GM19035 (cell line): ENCODE data around the gene PHAF1.
"Not testable (repeated sequence)": the region's sequence is repeated elsewhere in the genome, so short reads cannot be mapped to it uniquely, and the experiment has no call there.

Experiments used
- ATAC-seq: cut with Tn5 transposase; IDR thresholded peaks from one replicate; pipeline ENCODE4 v1.9.1; 2021; ENCODE audit not compliant: unreplicated experiment

The PHAF1 gene

GRCh38 chr16:67104845-67105244 lies 4.9 kb upstream of the PHAF1 start:
- no peak for ATAC-seq

- ATAC-seq, result no peak
Observed at GRCh38 chr16:67105246-67105645, 4.5 kb upstream of the PHAF1 start.

GRCh38 chr16:67105881-67106280 lies 3.9 kb upstream of the PHAF1 start:
- ATAC-seq, result no peak

GRCh38 chr16:67108489-67108888 lies 1.3 kb upstream of the PHAF1 start:
- ATAC-seq, result no peak

- no peak for ATAC-seq
Observed at GRCh38 chr16:67108931-67109406, 772 bp upstream of the PHAF1 start.

GRCh38 chr16:67111951-67112444 lies 2.3 kb downstream of the PHAF1 start:
- ATAC-seq, result no peak

GRCh38 chr16:67112591-67113399 lies 3.1 kb downstream of the PHAF1 start:
- no peak for ATAC-seq

- no peak for ATAC-seq
Observed at GRCh38 chr16:67114793-67115192, 5.1 kb downstream of the PHAF1 start.

- no peak for ATAC-seq
Observed at GRCh38 chr16:67115639-67116038, 5.9 kb downstream of the PHAF1 start.

GRCh38 chr16:67116388-67117311 lies 6.9 kb downstream of the PHAF1 start:
- ATAC-seq, result no peak

GRCh38 chr16:67117716-67118115 lies 8.0 kb downstream of the PHAF1 start:
- no peak for ATAC-seq

GRCh38 chr16:67120025-67120424 lies 10.3 kb downstream of the PHAF1 start:
- ATAC-seq, result no peak

- not testable (repeated sequence) for ATAC-seq
Observed at GRCh38 chr16:67122799-67123198, 13.1 kb downstream of the PHAF1 start.

GRCh38 chr16:67128417-67128816 lies 18.7 kb downstream of the PHAF1 start:
- no peak for ATAC-seq

GRCh38 chr16:67128887-67129286 lies 19.1 kb downstream of the PHAF1 start:
- ATAC-seq, result no peak

GRCh38 chr16:67129422-67129821 lies 19.7 kb downstream of the PHAF1 start:
- ATAC-seq, result no peak

- ATAC-seq, result no peak
Observed at GRCh38 chr16:67137605-67138004, 27.9 kb downstream of the PHAF1 start.

GRCh38 chr16:67141391-67141790 lies 31.6 kb downstream of the PHAF1 start:
- ATAC-seq, result no peak

GRCh38 chr16:67142342-67142741 lies 32.6 kb downstream of the PHAF1 start:
- ATAC-seq, result no peak

- ATAC-seq, result no peak
Observed at GRCh38 chr16:67144943-67145342, 35.2 kb downstream of the PHAF1 start.

GRCh38 chr16:67145746-67146145 lies 36.0 kb downstream of the PHAF1 start:
- ATAC-seq, result no peak
